T-helper 1 cell treated with Interleukin-12 subunit alpha and Interleukin-12 subunit beta and Interleukin-4 antibody, amounts not matched to agents 30 ng/mL and 1 ng/mL, for 36 hours (primary cell): ENCODE data around the gene MYO7A. TPM values are rescaled to one million over a fixed set of nuclear protein-coding genes. Genes with fewer than 3 reads are reported as not detected.

Experiments
- intact Hi-C: fragments of 100-400 bp; cut with micrococcal nuclease; formaldehyde crosslinking; loops from one replicate; pipeline ENCODE4 v1.15.1; 2024
- total RNA-seq: library from RNA; stranded (reverse); gene quantifications from 2 replicates; pipeline ENCODE4 v1.2.3, GENCODE V29; 2022

MYO7A gene
- total RNA-seq, 1 donor from 2014 or later = 0.10 TPM

DNA sequence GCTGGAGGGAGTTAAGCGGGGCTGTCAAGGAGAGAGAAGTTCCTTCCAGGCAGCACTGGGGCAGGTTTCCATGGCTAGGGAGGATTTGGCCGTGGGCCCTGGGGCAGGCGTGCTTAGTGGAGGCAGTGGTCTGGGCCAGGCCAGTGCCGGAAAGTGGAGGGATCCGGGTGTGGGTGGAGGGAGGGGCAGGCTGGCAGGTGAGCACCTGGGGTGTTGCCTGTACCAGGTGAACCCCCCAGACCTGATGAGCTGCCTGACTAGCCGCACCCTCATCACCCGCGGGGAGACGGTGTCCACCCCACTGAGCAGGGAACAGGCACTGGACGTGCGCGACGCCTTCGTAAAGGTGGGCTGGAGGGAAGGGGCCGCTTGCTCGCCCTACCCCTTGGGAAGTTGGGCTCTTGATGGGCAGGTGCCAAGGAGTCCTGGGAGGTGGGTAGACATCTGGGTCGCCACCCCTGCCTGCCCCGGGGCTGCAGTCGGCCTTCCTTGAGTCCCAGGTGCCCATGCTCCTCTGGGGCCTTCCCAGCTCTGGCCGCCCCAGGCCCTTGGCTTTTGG, 32.0 kb downstream of the MYO7A start:
- intact Hi-C loops = no loop called here

DNA sequence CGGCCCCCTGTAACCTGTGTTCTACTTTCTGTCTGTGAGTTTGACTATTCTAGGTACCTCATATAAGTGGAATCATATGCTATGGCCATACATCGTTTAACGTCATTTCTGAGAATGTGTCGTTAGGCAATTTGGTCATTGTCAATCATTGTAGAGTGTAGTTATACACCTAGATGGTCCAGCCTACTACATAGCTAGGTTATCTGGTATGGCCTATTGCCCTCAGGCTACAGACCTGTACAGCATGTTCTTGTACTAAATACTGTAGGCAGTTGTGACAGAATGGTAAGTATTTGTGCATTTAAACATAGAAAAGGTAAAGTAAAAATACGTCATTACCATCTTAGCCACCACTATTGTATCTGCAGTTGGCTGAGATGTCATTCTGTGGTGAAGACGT, 35.2 kb downstream of the MYO7A start:
- intact Hi-C loops = no loop called here

DNA sequence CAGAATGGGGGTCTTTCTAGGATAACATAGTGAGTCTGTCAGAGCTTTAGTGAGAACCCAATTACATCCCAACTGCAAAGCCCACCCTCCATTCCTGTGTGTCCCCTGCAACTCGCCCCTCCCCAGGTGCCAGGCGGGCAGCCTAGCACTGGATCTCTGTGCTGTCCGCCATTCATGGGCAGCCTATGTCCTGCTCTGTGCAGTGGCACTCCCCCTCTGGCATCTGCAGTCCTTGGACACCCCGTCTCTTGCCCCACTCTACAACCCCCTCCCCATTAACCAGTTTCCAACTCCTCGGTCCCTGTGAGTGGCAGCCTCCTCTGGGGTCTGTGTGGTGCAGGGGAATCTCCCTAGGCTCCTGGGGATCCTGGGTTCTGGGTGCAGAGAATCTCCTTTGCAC, 37.0 kb downstream of the MYO7A start:
- intact Hi-C loops = no loop called here

DNA sequence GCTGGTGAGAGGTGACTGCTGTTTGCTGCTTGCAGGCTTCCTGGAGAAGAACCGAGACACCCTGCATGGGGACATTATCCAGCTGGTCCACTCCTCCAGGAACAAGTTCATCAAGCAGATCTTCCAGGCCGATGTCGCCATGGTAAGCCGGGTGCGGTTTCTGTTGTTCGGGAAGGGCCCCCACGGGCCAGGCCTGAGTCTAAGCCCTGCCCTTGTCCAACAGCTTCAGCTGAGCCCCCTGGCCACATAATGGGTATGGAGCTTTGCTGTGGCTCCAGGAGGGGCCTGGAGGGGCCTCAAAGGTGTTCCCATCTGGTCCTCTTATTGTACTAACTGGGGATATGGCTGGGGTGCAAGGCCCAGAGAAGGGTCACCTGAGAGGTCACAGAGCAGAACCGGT, 38.0 kb downstream of the MYO7A start:
- intact Hi-C loops = no loop called here

DNA sequence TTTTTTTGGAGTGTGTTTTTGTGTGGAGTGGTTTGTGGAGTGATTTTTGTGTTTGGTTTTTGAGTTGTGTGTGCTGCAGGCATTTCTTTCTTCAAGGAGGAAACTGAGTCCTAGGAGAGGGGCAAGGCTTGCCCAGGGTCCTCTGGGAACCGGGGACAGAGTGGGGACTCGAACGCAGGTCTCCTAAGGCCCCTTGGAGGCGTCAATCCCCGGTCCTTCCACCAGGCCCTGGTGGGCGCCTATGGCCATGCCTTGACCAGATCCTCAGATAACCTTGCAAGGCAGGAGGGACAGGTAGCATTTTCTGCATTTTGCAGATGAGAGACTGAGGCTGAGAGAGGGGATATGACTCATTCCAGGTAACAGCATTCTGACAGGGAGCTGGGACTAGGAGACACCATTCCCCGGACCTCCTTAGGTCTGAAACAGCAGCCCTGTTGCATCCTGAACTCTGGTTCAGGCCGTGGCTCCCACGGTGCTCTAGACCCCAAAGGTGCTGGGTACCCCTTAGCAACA, 39.1 kb downstream of the MYO7A start:
- intact Hi-C loops = no loop called here

DNA sequence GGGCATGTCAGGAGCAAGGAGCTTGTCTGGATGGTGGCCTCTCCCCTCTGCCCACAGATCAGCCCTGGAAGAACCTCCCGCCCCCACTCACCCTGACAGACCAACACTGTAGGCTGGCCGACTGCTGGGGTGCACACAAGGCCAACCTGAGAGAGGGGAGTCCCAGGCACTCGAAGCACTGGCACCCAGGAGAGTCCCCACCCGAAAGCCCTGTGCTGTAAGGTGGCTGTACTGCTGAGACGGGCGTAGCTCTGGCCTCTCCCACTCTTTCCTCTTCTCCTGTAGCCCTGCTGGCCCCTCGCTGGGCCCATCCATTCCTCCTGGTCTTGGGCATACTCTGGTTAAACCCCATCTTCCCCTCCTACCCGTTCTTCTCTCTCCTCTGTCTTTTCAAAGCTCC, 39.7 kb downstream of the MYO7A start:
- intact Hi-C loops = no loop called here

DNA sequence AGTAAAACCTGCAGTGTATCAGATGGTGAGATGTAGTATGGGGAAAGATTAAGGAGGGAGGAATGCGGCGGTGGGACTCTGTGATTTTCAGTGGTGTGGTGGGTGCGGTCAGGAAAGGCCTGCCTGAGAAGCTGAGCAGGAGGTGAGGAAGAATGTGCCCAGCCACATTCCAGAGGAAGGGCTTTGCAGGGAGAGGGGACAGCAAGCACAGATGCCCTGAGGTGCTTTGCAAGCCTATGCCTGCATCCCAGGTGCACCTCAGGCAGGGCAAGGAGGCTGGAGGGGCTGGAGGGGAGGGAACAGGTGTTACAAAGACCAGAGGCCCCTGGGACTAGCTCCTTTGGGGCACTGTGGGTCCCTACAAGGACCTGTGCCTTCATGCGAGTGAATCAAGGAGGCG, 42.1 kb downstream of the MYO7A start:
- intact Hi-C loops = no loop called here

DNA sequence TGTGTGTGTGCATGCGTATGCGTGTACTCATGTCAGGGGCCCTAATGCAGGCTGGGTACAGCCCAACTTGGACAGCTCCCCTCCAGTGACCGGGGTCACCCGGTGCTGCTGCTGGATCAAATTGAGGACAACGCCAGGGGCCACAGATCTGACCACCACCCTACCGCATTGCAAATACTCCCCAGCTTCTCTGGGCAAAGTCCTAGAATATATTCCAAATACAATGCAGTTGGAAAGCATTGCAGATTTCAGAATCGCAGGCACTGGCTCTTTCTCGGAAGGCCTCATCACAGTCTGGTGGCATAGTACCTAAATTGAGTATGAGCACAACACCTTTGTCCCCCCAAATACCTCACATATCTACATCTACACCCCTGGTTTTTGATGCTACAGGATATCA, 43.2 kb downstream of the MYO7A start:
- intact Hi-C loops = no loop called here

DNA sequence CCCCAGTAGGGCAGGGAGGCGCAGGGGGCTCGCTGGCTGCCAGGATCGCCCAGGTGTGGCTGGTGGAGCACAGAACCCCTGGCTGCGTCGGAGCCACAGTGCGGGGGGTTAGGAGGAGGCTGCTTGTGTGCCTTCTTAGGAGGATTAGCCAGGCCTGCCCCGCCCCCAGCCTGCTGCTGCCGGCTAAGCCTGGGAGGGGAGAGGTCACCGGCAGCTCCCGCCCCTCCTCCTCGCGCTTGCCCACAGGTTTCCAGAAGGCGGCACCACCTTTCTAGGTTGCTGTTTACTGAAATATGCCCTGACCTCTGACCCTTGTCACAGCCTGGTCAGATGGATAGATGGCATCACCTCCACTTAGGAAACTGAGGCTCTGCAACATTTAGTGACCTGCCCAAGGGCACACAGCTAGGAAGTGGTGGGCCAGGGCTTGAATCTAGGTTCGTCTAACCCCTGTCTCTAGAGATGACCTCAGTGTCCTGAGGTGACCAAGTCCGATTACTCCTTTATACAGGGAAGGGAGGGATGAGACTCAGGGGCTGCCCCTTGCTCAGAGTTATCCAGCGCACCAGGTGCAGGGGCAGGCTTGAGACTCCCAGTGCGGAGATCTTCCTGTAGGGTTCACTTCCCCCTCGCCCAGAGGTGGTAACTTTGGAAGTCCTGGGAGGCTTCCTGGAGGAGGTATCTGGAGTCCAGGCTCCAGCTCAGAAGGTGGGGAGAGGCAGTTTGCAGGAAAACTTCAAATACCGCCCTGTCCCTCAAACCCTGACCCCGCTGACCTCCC, 44.0 kb downstream of the MYO7A start:
- intact Hi-C loops = no loop called here

DNA sequence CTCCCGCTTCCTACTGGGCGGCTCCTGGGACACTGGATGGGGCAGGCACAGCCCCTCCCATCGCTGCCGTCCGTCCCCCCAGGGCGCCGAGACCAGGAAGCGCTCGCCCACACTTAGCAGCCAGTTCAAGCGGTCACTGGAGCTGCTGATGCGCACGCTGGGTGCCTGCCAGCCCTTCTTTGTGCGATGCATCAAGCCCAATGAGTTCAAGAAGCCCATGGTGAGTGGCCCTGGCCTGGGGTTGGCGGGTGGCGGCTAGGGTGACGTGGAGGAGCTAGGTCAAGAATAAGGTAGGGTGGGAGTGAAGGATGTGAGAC, 44.6 kb downstream of the MYO7A start:
- intact Hi-C loops = no loop called here

DNA sequence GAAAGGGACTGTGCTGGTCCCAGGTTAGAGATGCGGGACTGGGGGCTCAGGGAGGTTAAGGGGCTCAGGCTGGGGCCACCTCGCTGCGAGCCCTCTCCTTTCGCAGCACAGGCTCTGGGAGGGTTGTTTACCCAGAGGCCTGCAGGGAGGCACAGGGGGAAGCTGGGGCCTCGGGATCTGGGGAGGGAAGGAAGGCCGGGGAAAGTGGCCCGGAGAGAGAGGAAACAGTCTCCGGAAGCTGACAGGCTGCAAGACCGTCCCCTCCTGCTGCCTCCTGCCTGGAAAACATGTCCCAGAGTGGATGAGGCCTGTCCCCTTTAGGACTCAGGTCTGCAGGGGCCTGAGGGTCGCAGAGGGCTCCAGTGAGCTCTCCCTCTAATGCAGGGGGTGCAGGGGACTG, 45.4 kb downstream of the MYO7A start:
- intact Hi-C loops = no loop called here

DNA sequence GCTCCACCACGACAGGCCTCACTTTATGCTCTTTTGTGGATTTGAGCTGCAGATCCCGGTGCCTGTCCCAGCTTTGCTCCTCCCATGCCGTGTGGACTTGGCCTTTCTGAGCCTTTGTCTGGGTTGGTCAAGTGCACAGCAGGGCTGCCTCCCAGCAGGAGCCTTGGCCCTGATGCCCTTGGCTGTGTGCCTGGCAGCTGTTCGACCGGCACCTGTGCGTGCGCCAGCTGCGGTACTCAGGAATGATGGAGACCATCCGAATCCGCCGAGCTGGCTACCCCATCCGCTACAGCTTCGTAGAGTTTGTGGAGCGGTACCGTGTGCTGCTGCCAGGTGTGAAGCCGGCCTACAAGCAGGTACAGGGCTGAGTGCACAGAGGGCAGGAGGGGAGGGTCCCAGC, 46.5 kb downstream of the MYO7A start:
- intact Hi-C loops = no loop called here

DNA sequence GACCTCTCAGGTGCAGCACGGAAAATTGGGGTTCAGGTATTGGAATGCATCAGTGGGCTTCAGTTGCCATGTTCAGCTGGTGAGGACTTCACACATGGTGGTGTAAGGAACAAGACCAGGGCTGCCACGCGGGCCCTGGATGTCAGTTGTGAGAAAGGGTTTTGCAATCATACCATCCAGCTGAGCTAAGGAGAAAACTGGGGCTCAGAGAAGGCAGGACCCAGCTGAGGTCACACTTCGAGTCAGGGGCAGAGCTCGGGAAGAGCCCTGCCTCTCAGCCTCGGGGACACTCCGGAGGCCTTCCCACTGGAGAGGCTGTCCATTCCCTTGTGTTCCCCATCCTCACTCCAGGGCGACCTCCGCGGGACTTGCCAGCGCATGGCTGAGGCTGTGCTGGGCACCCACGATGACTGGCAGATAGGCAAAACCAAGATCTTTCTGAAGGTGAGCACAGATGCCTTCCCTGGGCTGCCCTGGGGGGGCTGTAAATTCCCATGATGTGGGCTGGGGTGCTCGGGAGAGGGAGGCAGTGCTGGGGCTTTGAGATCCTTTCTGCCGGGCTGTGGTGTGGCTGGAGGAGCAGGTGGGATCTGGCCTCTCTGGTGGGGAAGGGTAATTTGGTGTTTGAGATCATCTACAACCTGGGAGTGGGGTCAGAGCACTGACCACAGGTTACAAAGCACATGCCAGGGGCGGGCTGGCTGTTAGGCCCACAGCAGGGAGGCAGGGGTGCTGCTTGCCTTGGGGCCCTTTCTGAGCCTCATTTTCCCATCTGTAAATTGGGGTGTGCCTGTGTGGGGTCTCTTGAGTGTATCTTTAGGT, 47.2 kb downstream of the MYO7A start:
- intact Hi-C loops = no loop called here

DNA sequence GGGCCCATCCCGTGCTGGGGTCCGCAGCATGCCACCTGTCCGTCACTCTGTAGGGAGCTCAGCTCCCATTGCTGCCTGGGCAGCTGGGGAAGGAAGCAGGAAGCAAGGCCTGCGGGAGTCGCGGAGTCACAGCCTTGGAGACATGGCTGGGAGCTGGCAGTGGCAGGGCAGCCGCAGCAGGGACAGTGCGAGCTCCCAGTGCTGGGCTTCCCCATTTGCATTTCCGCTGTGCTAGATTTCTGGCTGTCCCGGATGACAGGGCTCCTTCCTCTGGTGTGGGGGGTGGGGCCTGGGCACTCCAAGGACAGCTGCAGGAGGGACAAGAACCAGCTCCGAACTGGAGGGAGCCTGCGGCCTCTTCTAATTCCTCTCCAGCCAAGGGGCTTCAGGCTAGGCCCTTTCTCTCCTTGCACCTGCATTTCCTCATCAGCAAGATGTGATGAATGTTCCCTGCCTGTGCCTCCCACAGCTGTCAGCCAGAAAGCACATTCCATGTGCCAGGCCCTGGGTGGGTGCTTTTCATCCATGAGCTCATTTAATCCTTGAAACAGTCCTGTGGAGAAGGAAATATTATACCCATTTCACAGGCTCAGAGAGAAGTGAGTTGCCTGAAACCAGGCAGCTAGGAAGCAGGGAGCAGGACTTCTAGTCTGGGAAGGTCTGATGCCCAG, 48.0 kb downstream of the MYO7A start:
- intact Hi-C loops = no loop called here

DNA sequence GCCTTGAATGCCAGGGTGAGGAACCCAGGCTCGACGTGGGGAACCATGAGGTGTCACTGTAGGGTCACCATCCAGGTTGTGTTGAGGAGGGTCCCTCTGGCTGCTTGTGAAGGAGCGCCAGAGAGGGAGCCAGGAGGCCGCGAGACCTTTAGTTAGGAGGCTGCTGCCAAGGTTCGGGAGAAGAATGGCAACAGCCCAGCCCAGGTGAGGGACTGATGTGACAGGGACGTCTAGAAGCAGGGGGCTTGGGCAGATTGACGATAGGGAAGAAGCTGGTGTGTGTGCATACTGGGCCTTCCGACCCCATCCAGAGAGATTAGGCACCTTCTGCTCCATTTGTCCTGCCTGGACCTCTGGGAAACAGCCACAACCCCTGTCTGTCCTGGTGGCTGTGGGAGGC, 49.0 kb downstream of the MYO7A start:
- intact Hi-C loops = no loop called here

DNA sequence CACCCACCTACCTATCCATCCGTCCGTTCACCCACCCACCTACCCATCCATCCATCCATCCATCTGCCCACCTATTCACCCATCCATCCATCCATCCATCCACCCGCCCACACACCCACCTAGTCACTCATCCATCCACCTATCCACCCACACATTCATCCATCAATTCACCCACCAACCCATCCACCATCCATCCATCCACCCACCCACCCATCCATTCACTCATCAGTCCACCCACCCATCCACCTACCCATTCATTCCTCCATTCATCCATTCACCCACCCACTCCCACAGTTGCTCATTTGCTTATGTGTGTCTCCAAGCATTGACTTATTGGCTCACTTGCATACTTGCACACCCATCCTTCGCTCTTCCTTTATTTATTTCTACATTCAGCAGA, 50.1 kb downstream of the MYO7A start:
- intact Hi-C loops = no loop called here

DNA sequence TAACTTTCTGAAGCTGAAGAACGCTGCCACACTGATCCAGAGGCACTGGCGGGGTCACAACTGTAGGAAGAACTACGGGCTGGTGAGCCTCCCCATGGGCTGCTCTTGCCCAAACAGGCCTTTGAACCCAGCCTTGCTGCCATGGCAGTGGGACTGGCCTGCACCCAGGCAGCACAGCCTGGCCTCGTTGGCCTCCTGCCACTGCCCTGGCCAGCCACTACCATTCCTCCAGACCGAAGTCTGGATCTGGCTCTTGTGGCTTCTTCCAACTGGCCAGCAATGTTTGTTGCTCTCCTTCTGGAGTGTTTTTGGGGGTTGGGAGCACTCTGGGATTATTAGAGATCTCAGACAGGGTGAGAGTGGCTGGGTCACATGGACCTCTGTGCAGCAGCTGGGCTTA, 51.0 kb downstream of the MYO7A start:
- intact Hi-C loops = no loop called here

DNA sequence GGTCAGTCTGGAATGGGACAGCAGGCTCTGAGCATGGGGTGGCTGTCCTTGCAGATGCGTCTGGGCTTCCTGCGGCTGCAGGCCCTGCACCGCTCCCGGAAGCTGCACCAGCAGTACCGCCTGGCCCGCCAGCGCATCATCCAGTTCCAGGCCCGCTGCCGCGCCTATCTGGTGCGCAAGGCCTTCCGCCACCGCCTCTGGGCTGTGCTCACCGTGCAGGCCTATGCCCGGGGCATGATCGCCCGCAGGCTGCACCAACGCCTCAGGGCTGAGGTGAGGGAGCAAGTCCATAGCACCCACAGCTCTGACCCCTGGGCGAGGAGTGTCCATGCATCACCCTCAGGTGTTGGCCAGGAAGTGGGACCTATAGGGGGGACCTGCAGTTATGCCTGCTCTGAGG, 51.6 kb downstream of the MYO7A start:
- intact Hi-C loops = loop anchor here (10.0 kb wide), 1 partner anchor 455 kb away; no protein-coding TSS in a partner anchor

DNA sequence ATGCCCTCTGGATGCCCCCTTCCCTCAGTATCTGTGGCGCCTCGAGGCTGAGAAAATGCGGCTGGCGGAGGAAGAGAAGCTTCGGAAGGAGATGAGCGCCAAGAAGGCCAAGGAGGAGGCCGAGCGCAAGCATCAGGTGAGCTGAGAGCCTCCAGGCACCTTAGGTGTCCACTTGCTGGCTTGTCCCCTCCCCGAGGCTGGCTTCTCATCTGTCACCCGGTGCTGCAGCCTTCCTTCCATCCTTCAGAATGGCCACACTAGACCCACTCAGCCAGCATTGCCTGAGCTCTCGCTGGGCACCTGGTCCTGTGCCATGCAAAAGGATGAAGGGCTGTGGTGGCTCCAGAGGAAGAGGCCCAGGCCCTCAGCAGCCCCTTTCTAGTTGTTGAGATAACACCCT, 52.3 kb downstream of the MYO7A start:
- intact Hi-C loops = loop anchor here (10.0 kb wide), 1 partner anchor 456 kb away; no protein-coding TSS in a partner anchor

DNA sequence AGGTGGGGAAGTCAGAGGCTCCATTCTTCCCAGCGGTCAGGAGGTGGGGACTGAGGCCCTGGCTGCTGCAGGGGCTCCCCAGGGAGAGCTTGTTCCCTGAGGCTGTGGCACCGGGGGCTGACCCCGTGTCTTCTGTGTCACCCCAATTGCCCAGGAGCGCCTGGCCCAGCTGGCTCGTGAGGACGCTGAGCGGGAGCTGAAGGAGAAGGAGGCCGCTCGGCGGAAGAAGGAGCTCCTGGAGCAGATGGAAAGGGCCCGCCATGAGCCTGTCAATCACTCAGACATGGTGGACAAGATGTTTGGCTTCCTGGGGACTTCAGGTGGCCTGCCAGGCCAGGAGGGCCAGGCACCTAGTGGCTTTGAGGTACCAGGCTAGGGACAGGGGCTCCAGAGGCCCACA, 53.2 kb downstream of the MYO7A start:
- intact Hi-C loops = loop anchor here (10.0 kb wide), 1 partner anchor 456 kb away; no protein-coding TSS in a partner anchor

DNA sequence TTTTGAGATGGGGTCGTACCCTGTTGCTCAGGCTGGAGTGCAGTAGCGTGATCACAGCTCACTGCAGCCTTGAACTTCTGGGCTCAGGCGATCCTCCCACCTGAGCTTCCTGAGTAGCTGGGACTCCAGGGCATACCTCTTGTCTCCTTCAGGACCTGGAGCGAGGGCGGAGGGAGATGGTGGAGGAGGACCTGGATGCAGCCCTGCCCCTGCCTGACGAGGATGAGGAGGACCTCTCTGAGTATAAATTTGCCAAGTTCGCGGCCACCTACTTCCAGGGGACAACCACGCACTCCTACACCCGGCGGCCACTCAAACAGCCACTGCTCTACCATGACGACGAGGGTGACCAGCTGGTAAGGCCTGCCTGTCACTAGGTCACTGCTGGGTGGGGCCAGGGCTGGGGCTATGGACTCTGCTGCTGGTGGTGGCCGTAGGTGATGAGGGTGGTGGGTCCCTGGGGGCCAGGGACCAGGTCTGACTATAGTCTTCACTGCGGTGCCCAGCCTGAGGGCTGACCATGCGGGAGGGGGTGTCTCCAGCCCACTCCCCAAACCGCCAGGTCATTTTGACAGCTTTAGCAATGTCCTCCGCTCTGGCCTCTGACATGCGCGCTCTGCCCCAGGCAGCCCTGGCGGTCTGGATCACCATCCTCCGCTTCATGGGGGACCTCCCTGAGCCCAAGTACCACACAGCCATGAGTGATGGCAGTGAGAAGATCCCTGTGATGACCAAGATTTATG, 53.9 kb downstream of the MYO7A start:
- intact Hi-C loops = loop anchor here (10.0 kb wide), 1 partner anchor 457 kb away; no protein-coding TSS in a partner anchor
